DND-41 (cell line): Measurements from ENCODE around the gene PHLDB3.
"Not testable (repeated sequence)": the region's sequence is repeated elsewhere in the genome, so short reads cannot be mapped to it uniquely, and the experiment has no call there.

Experiments
- CTCF ChIP-seq: IDR thresholded peaks from 2 replicates; pipeline ENCODE4 v1.5.1; 2012; ENCODE audit warnings: borderline replicate concordance, low read length, moderate library complexity, mild to moderate bottlenecking; ENCODE audit not compliant: poor library complexity, severe bottlenecking; ENCODE audit errors: extremely low read depth
- EZH2 ChIP-seq: IDR thresholded peaks from 3 replicates; pipeline ENCODE4 v1.6.1; 2012; ENCODE audit warnings: borderline replicate concordance, low read depth, mild to moderate bottlenecking, moderate library complexity, low read length, inconsistent platforms; ENCODE audit not compliant: severe bottlenecking

GRCh38 chr19:43547926-43548325 lies 43.4 kb upstream of the PHLDB3 start:
- TF ChIP-seq CTCF, EZH2: not testable (repeated sequence)
